H9 (cell line): ENCODE data around the gene PLPPR5. TPM values are rescaled to one million over a fixed set of nuclear protein-coding genes. Genes with fewer than 3 reads are reported as not detected.

Experiments used
- DNase-seq: peaks from one replicate; pipeline ENCODE4 v3.0.0-alpha.2; 2017
- H2AFZ ChIP-seq: one replicate; pipeline ENCODE4 v1.6.1; 2013; ENCODE audit warnings: mild to moderate bottlenecking, low read length, control low read depth, moderate library complexity
- H2AK5ac ChIP-seq: 2 replicates; pipeline ENCODE4 v1.6.1; 2013; ENCODE audit warnings: low read length, control low read depth, mixed read lengths; ENCODE audit not compliant: insufficient read length
- H2BK120ac ChIP-seq: one replicate; pipeline ENCODE4 v1.6.1; 2013; ENCODE audit warnings: low read depth, mild to moderate bottlenecking, low read length, control low read depth, inconsistent platforms; ENCODE audit not compliant: poor library complexity, severe bottlenecking
- H2BK12ac ChIP-seq: 2 replicates; pipeline ENCODE4 v1.6.1; 2013; ENCODE audit warnings: low read length, control low read depth, mixed read lengths, low read depth; ENCODE audit not compliant: insufficient read length
- H2BK15ac ChIP-seq: 2 replicates; pipeline ENCODE4 v1.6.1; 2013; ENCODE audit warnings: low read depth, low read length, control low read depth
- H2BK20ac ChIP-seq: one replicate; pipeline ENCODE4 v1.6.1; 2013; ENCODE audit warnings: low read depth, mild to moderate bottlenecking, low read length, control low read depth, inconsistent platforms; ENCODE audit not compliant: poor library complexity, severe bottlenecking
- H2BK5ac ChIP-seq: 2 replicates; pipeline ENCODE4 v1.6.1; 2013; ENCODE audit warnings: low read length, control low read depth, mixed read lengths; ENCODE audit not compliant: insufficient read length
- H3K14ac ChIP-seq: 2 replicates; pipeline ENCODE4 v1.6.1; 2013; ENCODE audit warnings: low read length, control low read depth; ENCODE audit not compliant: insufficient read depth
- H3K18ac ChIP-seq: 2 replicates; pipeline ENCODE4 v1.6.1; 2013; ENCODE audit warnings: low read depth, mild to moderate bottlenecking, mixed read lengths, low read length, control low read depth; ENCODE audit not compliant: insufficient read length
- H3K23ac ChIP-seq: 2 replicates; pipeline ENCODE4 v1.6.1; 2013; ENCODE audit warnings: low read length, control low read depth, mixed read lengths, low read depth; ENCODE audit not compliant: insufficient read length
- H3K23me2 ChIP-seq: 2 replicates; pipeline ENCODE4 v1.6.1; 2013; ENCODE audit warnings: low read depth, mild to moderate bottlenecking, mixed read lengths, low read length, control low read depth; ENCODE audit not compliant: insufficient read length, poor library complexity, severe bottlenecking
- H3K27ac ChIP-seq: 2 replicates; pipeline ENCODE4 v1.5.1; 2013; ENCODE audit warnings: low read length, control low read depth, mixed read lengths, low read depth; ENCODE audit not compliant: insufficient read length
- H3K27me3 ChIP-seq: 2 replicates; pipeline ENCODE4 v1.6.1; 2013; ENCODE audit warnings: low read length, control low read depth, inconsistent platforms; ENCODE audit not compliant: insufficient read depth
- H3K4ac ChIP-seq: 2 replicates; pipeline ENCODE4 v1.6.1; 2013; ENCODE audit warnings: low read depth, mild to moderate bottlenecking, control low read depth, inconsistent platforms, low read length, moderate library complexity
- H3K4me1 ChIP-seq: 2 replicates; pipeline ENCODE4 v1.6.1; 2013; ENCODE audit warnings: low read length, control low read depth, inconsistent platforms; ENCODE audit not compliant: insufficient read depth
- H3K4me2 ChIP-seq: 2 replicates; pipeline ENCODE4 v1.6.1; 2013; ENCODE audit warnings: low read length, control low read depth, mixed read lengths; ENCODE audit not compliant: insufficient read length, insufficient read depth
- H3K56ac ChIP-seq: 2 replicates; pipeline ENCODE4 v1.6.1; 2013; ENCODE audit warnings: low read depth, mild to moderate bottlenecking, mixed read lengths, low read length, control low read depth; ENCODE audit not compliant: insufficient read length
- H3K79me1 ChIP-seq: 2 replicates; pipeline ENCODE4 v1.6.1; 2013; ENCODE audit warnings: low read depth, mild to moderate bottlenecking, moderate library complexity, low read length, control low read depth, inconsistent platforms; ENCODE audit not compliant: insufficient read depth, poor library complexity, severe bottlenecking
- H3K79me2 ChIP-seq: 2 replicates; pipeline ENCODE4 v1.6.1; 2013; ENCODE audit warnings: low read length, control low read depth, inconsistent platforms; ENCODE audit not compliant: insufficient read depth
- H3K9ac ChIP-seq: 2 replicates; pipeline ENCODE4 v1.6.1; 2013; ENCODE audit warnings: low read length, control low read depth, mixed read lengths; ENCODE audit not compliant: insufficient read length; ENCODE audit errors: extremely low read depth
- H3K9me3 ChIP-seq: one replicate; pipeline ENCODE4 v1.6.1; 2013; ENCODE audit warnings: low read depth, low read length, inconsistent platforms; ENCODE audit not compliant: control insufficient read depth
- H3T11ph ChIP-seq: one replicate; pipeline ENCODE4 v1.6.1; 2013; ENCODE audit warnings: mild to moderate bottlenecking, low read length, control low read depth, inconsistent platforms
- H4K20me1 ChIP-seq: one replicate; pipeline ENCODE4 v1.6.1; 2013; ENCODE audit not compliant: control insufficient read depth, insufficient read length, insufficient read depth
- H4K5ac ChIP-seq: 2 replicates; pipeline ENCODE4 v1.6.1; 2013; ENCODE audit warnings: low read depth, mild to moderate bottlenecking, mixed read lengths, low read length, control low read depth; ENCODE audit not compliant: insufficient read length
- H4K8ac ChIP-seq: replicated peaks from 2 replicates; pipeline ENCODE4 v1.6.1; 2013; ENCODE audit warnings: low read length, control low read depth, mixed read lengths, low read depth; ENCODE audit not compliant: insufficient read length
- H4K91ac ChIP-seq: 2 replicates; pipeline ENCODE4 v1.6.1; 2013; ENCODE audit warnings: low read depth, mild to moderate bottlenecking, moderate library complexity, mixed read lengths, low read length, control low read depth; ENCODE audit not compliant: insufficient read length
- H3K27ac Mint-ChIP-seq, 3 experiments: 2 replicates in 2 of 3; 3 replicates in 1 of 3; pipeline ENCODE4 v1.8.0; 2020 to 2021; ENCODE audit warnings: mixed read lengths in 3 of 3, mild to moderate bottlenecking in 1 of 3, moderate library complexity in 1 of 3
- H3K27me3 Mint-ChIP-seq: 2 replicates; pipeline ENCODE4 v1.8.0; 2021; ENCODE audit warnings: low read depth, mild to moderate bottlenecking, moderate library complexity, mixed read lengths
- H3K36me3 Mint-ChIP-seq, 3 experiments: 2 replicates in 2 of 3; 3 replicates in 1 of 3; pipeline ENCODE4 v1.8.0; 2020 to 2021; ENCODE audit warnings: low read depth in 3 of 3, mixed read lengths in 3 of 3; ENCODE audit not compliant: insufficient read depth in 1 of 3
- H3K4me1 Mint-ChIP-seq, 2 experiments: 2 replicates each; pipeline ENCODE4 v1.8.0; 2020; ENCODE audit warnings: mixed read lengths in 2 of 2
- H3K4me3 Mint-ChIP-seq, 2 experiments: 2 replicates in 1 of 2; 3 replicates in 1 of 2; pipeline ENCODE4 v1.8.0; 2020 to 2021; ENCODE audit warnings: mild to moderate bottlenecking in 2 of 2, mixed read lengths in 2 of 2, moderate library complexity in 1 of 2
- H3K9me3 Mint-ChIP-seq, 2 experiments: 2 replicates in 1 of 2; 3 replicates in 1 of 2; pipeline ENCODE4 v1.8.0; 2020; ENCODE audit warnings: mild to moderate bottlenecking in 2 of 2, mixed read lengths in 2 of 2, moderate library complexity in 1 of 2
- CTCF ChIP-seq: fragments of 200-600 bp; sonication (generic); conservative IDR thresholded peaks from 3 replicates; pipeline ENCODE4 v1.8.0; 2021; ENCODE audit warnings: antibody characterized with exemption, mild to moderate bottlenecking
- WGBS: extraction: QIAGEN DNeasy Blood & Tissue Kit; methylation state at CpG from one replicate; pipeline ENCODE4 v1.1.7; 2013; ENCODE audit warnings: missing lambda C conversion rate, low lambda C conversion rate, mixed read lengths; ENCODE audit not compliant: insufficient read length; ENCODE audit errors: extremely low coverage; 5-methylcytosine and 5-hydroxymethylcytosine counted together
- total RNA-seq: library from RNA; stranded (reverse); gene quantifications from 2 replicates; pipeline ENCODE4 v1.2.1, GENCODE V29; 2021

The PLPPR5 gene
- total RNA-seq, 1 experiment from 2014 or later = 1.4 TPM

- H3K27ac ChIP-seq = no peak overlapping the region
- no peak overlapping the region for H3K14ac ChIP-seq
- no peak overlapping the region for H2BK120ac ChIP-seq
- no peak overlapping the region for H2BK20ac ChIP-seq
- Mint-ChIP-seq H3K4me1 (peaks cover 29 to 35% of the 10 kb centered on the region in 2 experiments), H3K9me3 (no peaks in the 10 kb centered on the region), H3K27ac (no peak overlapping the region; a peak in 1 of 7 replicates), H3K27me3 (no peaks in the 10 kb centered on the region), H3K4me3 (no peak overlapping the region), H3K36me3 (no peaks in the 10 kb centered on the region; a peak in 1 of 7 replicates)
- no peaks in the 10 kb centered on the region for H4K20me1 ChIP-seq
- H2BK15ac ChIP-seq = no peak overlapping the region
- no peak overlapping the region for H2BK5ac ChIP-seq
- WGBS = no CpG with 5 or more reads among the region's 3 CpGs
- no peaks in the 10 kb centered on the region for H3K9me3 ChIP-seq
- H2BK12ac ChIP-seq = no peak overlapping the region
- H3K23ac ChIP-seq = no peak overlapping the region
- H4K91ac ChIP-seq = no peak overlapping the region
- H3K9ac ChIP-seq = no peak overlapping the region
- H4K5ac ChIP-seq = no peak overlapping the region
- no peak overlapping the region for H2AFZ ChIP-seq
- DNase-seq = no peak
- no peaks in the 10 kb centered on the region for H3K79me2 ChIP-seq
- H3K23me2 ChIP-seq = no peaks in the 10 kb centered on the region
- H3K4me1 ChIP-seq = no peaks in the 10 kb centered on the region; the same call in 1 of the 2 replicates
- H3K18ac ChIP-seq = no peak overlapping the region
- no peak overlapping the region for H4K8ac ChIP-seq
- no peak overlapping the region for H3K4ac ChIP-seq
- no peak overlapping the region for H2AK5ac ChIP-seq
- no peaks in the 10 kb centered on the region for H3K79me1 ChIP-seq
- no peak overlapping the region for H3T11ph ChIP-seq
- TF ChIP-seq CTCF = no peak
- H3K27me3 ChIP-seq = no peaks in the 10 kb centered on the region
- H3K56ac ChIP-seq = no peak overlapping the region
- no peak overlapping the region for H3K4me2 ChIP-seq
Measured at GRCh38 chr1:98963064-98963758, 41.5 kb downstream of the PLPPR5 start.
